HepG2 (cell line): ENCODE measurements around the gene CHMP1B. TPM values are rescaled to one million over a fixed set of nuclear protein-coding genes. Genes with fewer than 3 reads are reported as not detected.

Experiments
- ATAC-seq: fragments of 200-7000 bp; cut with Tn5 transposase; 3 replicates; pipeline ENCODE4 v1.9.1; 2020; ENCODE audit warnings: mild to moderate bottlenecking, moderate library complexity
- BruUV-seq: library from RNA; stranded (reverse); fragments of 400-500 nt; replicated peaks from 2 replicates; lab custom pipeline; 2021; lab: Mats Ljungman, UMichigan
- CTCF ChIA-PET: fragments of 300-600 bp; formaldehyde crosslinking; extraction: SDS; loops from one replicate; lab custom pipeline; 2021; ENCODE audit warnings: low total read pairs, inconsistent platforms, low intra/inter-chr PET ratio; lab: Yijun Ruan, JAX
- POLR2A ChIA-PET: fragments of 350-600 bp; sonication (Branson Sonifier 250); formaldehyde crosslinking; loops from one replicate; lab custom pipeline; 2020; ENCODE audit warnings: antibody characterized with exemption, inconsistent platforms; lab: Yijun Ruan, JAX
- DNase-seq: peaks from one replicate; pipeline ENCODE4 v3.0.0-alpha.2; 2015; ENCODE audit warnings: low spot score
- FAIRE-seq: peaks from 3 replicates; lab custom pipeline; 2011; peaks lifted over from hg19 to GRCh38; lab: Jason Lieb, UNC
- H2AFZ ChIP-seq: one replicate; pipeline ENCODE4 v1.6.1; 2011; ENCODE audit warnings: low read length, inconsistent platforms
- H3K27ac ChIP-seq: fragments of 300-600 bp; 3 replicates; pipeline ENCODE4 v1.8.0; 2011; ENCODE audit warnings: mixed run types, mild to moderate bottlenecking, mixed read lengths, low read length, inconsistent platforms; ENCODE audit not compliant: insufficient read depth; ENCODE audit errors: extremely low read length
- H3K27me3 ChIP-seq, 2 experiments: fragments of 200-600 bp in 1 of 2; 2 replicates in 1 of 2; 3 replicates in 1 of 2; pipeline versions ENCODE4 v1.6.0 to v1.8.0; 2011; ENCODE audit warnings: low read length in 2 of 2, mild to moderate bottlenecking in 2 of 2, moderate library complexity in 2 of 2, inconsistent platforms in 1 of 2; ENCODE audit not compliant: insufficient read depth in 2 of 2, control insufficient read depth in 1 of 2
- H3K36me3 ChIP-seq, 2 experiments: fragments of 200-600 bp in 1 of 2; replicated peaks in 1 of 2; 2 replicates in 1 of 2; 3 replicates in 1 of 2; pipeline versions ENCODE4 v1.5.1 to v1.8.0; 2011; ENCODE audit warnings: low read length in 2 of 2, inconsistent platforms in 1 of 2; ENCODE audit not compliant: insufficient read depth in 2 of 2, control insufficient read depth in 1 of 2
- H3K4me1 ChIP-seq: 2 replicates; pipeline ENCODE4 v1.5.1; 2012; ENCODE audit warnings: low read length, inconsistent platforms; ENCODE audit not compliant: insufficient read depth
- H3K4me2 ChIP-seq: 2 replicates; pipeline ENCODE4 v1.6.0; 2011; ENCODE audit warnings: low read depth, low read length, inconsistent platforms
- H3K4me3 ChIP-seq, 3 experiments: fragments of 200-600 bp in 1 of 3; sonication (generic), shearing (Covaris generic) in 1 of 3; replicated peaks in 1 of 3; 2 replicates each; pipeline ENCODE4 v1.5.1; 2011 to 2016; ENCODE audit warnings: low read length in 3 of 3, inconsistent platforms in 2 of 3, low read depth in 2 of 3, mild to moderate bottlenecking in 2 of 3, control low read depth in 1 of 3, mixed read lengths in 1 of 3; ENCODE audit not compliant: insufficient read depth in 1 of 3
- H3K79me2 ChIP-seq: one replicate; pipeline ENCODE4 v1.6.1; 2011; ENCODE audit warnings: low read length, inconsistent platforms; ENCODE audit not compliant: insufficient read depth
- H3K9ac ChIP-seq: 2 replicates; pipeline ENCODE4 v1.6.0; 2011; ENCODE audit warnings: mild to moderate bottlenecking, low read depth, low read length, inconsistent platforms; ENCODE audit not compliant: insufficient read depth
- H3K9me3 ChIP-seq: 2 replicates; pipeline ENCODE4 v1.5.1; 2012; ENCODE audit warnings: mild to moderate bottlenecking, low read length
- H4K20me1 ChIP-seq: 2 replicates; pipeline ENCODE4 v1.6.0; 2011; ENCODE audit warnings: inconsistent platforms, mild to moderate bottlenecking, low read length, moderate library complexity; ENCODE audit not compliant: insufficient read depth
- GATA4 ChIP-seq: sonication (generic); IDR thresholded peaks from 2 replicates; pipeline ENCODE4 v1.6.1; 2016; ENCODE audit warnings: antibody characterized with exemption, low read depth, borderline replicate concordance
- HOXA3 ChIP-seq: sonication (generic); formaldehyde crosslinking; IDR thresholded peaks from 2 replicates; pipeline ENCODE4 v1.5.0; 2020; ENCODE audit warnings: missing genetic modification reagents
- MATR3 ChIP-seq: sonication (generic); formaldehyde crosslinking; IDR thresholded peaks from 2 replicates; pipeline ENCODE4 v1.4.0; 2020; ENCODE audit warnings: missing genetic modification reagents
- NFE2 ChIP-seq: sonication (generic); formaldehyde crosslinking; IDR thresholded peaks from 2 replicates; pipeline ENCODE4 v1.4.0; 2020; ENCODE audit warnings: missing genetic modification reagents
- TEAD3 ChIP-seq: optimal IDR thresholded peaks from 2 replicates; pipeline ENCODE3; 2016; ENCODE audit warnings: borderline replicate concordance
- TMF1 ChIP-seq: sonication (generic); formaldehyde crosslinking; IDR thresholded peaks from 2 replicates; pipeline ENCODE4 v1.8.1; 2022; ENCODE audit warnings: low read depth, missing genetic modification reagents
- ZNF34 ChIP-seq: sonication (generic); formaldehyde crosslinking; IDR thresholded peaks from 2 replicates; pipeline ENCODE4 v1.4.0; 2020; ENCODE audit warnings: mild to moderate bottlenecking, missing genetic modification reagents, borderline replicate concordance
- ZNF484 ChIP-seq: sonication (generic); formaldehyde crosslinking; IDR thresholded peaks from 2 replicates; pipeline ENCODE4 v1.5.1; 2020; ENCODE audit warnings: mild to moderate bottlenecking, low read depth, missing genetic modification reagents, borderline replicate concordance
- ZNF563 ChIP-seq: sonication (generic); formaldehyde crosslinking; IDR thresholded peaks from 2 replicates; pipeline ENCODE4 v1.8.0; 2022; ENCODE audit warnings: mild to moderate bottlenecking, moderate library complexity, missing genetic modification reagents
- ZNF768 ChIP-seq: sonication (generic); formaldehyde crosslinking; IDR thresholded peaks from 2 replicates; pipeline ENCODE4 v1.4.0; 2020; ENCODE audit warnings: missing genetic modification reagents
- WGBS: methylation state at CpG from one replicate; pipeline ENCODE4 v1.1.6; 2017; ENCODE audit warnings: low lambda C conversion rate; 5-methylcytosine and 5-hydroxymethylcytosine counted together
- in situ Hi-C: cut with HindIII; loops from 2 replicates; pipeline ENCODE4 v1.10.0; 2017; ENCODE audit warnings: low pct_unique_long_range_greater_than_20kb; ENCODE audit not compliant: extremely low pct_ligation_motif_present
- intact Hi-C: fragments of 100-400 bp; cut with micrococcal nuclease; formaldehyde crosslinking; loops from one replicate; pipeline ENCODE4 v1.10.0; 2022; ENCODE audit not compliant: unreplicated experiment
- polyA plus RNA-seq, 8 experiments: library from polyadenylated mRNA; depleted of rRNA in 3 of 8; stranded (reverse) in 7 of 8; unstranded in 1 of 8; fragments of >200 nt; fragmentation: Illumina TruSeq in 4 of 8; extraction: Trizol in 4 of 8; gene quantifications; 2 replicates each; pipeline versions ENCODE4 v1.2.1 to v1.2.3, GENCODE V29; 2011 to 2016; ENCODE audit warnings: low read depth in 4 of 8, missing spikeins in 1 of 8, mixed read lengths in 1 of 8; ENCODE audit not compliant: insufficient read depth in 1 of 8
- total RNA-seq, 5 experiments: library from RNA; depleted of rRNA; stranded (reverse); fragments of >200 nt; fragmentation: Illumina TruSeq; extraction: Trizol; gene quantifications; 2 replicates each; pipeline ENCODE4 v1.2.3, GENCODE V29; 2016; ENCODE audit warnings: low read depth in 1 of 5
- TF ChIP-seq, protein P1 (sequence below): sonication (generic); formaldehyde crosslinking; IDR thresholded peaks from 2 replicates; pipeline ENCODE4 v1.4.0; 2020; ENCODE audit warnings: missing genetic modification reagents, borderline replicate concordance

CHMP1B gene
- total and polyA plus RNA-seq, 2 of the 13 experiments (the other 11 are each of a cell fraction or from before 2014, with no cell fraction given), result 18.8 to 20.2 TPM

DNA sequence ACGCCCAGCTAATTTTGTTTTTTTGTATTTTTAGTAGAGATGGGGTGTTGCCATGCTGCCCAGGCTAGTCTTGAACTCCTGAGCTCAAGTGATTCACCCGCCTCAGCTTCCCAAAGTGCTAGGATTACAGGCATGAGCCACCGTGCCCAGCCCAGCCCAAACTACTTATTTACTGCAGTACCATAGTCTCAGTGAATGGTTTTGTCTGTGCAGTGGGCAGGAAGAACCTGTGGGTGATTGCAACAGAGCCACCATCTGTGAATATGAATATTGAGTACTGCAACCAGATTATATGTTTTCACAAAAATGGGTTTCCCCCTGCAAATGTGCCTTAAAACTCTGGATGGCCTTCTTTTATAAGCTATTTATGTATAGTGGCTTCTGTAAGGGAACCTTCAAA is 47.9 kb downstream of the CHMP1B start (continued):
- no peak for TF ChIP-seq NFE2 (CRISPR knock-in tag)
- TF ChIP-seq GATA4, result no peak
- TF ChIP-seq ZNF34 (CRISPR knock-in tag), result no peak

- no peak for DNase-seq
- no peak for ATAC-seq
- intact Hi-C loops (loop anchor here (10.0 kb wide), 1 partner anchor 47 kb away; the partner anchor contains the start of gene CHMP1B), in situ Hi-C loops (no loop called here)
- no peak for FAIRE-seq
- no peaks in the 10 kb centered on the region for H3K36me3 ChIP-seq
- no peak overlapping the region for H2AFZ ChIP-seq
- no peaks in the 10 kb centered on the region for H4K20me1 ChIP-seq
- no peaks in the 10 kb centered on the region for H3K79me2 ChIP-seq
- no peak overlapping the region for H3K27ac ChIP-seq
- H3K9me3 ChIP-seq, result no peaks in the 10 kb centered on the region
- ChIA-PET POLR2A (no interaction called here), CTCF (no interaction called here)
- TF ChIP-seq ZNF768 (CRISPR knock-in tag) (no peak), TMF1 (CRISPR knock-in tag) (no peak)
- H3K4me1 ChIP-seq, result peaks cover 14% of the 10 kb centered on the region
- no peak overlapping the region for H3K4me2 ChIP-seq
- H3K27me3 ChIP-seq, result no peaks in the 10 kb centered on the region
- H3K9ac ChIP-seq, result no peak overlapping the region
- H3K4me3 ChIP-seq, result no peak overlapping the region
- no TSS peak for BruUV-seq
- 97% methylated on average over 5 of the region's 5 CpGs for WGBS
Observed at GRCh38 chr18:11901826-11902438, 50.7 kb downstream of the CHMP1B start.

GRCh38 chr18:11902522-11903292 is 51.5 kb downstream of the CHMP1B start:
- no peaks in the 10 kb centered on the region for H4K20me1 ChIP-seq
- no TSS peak for BruUV-seq
- no peak overlapping the region for H2AFZ ChIP-seq
- in situ Hi-C loops, result no loop called here
- ATAC-seq, result no peak
- no peak overlapping the region for H3K27ac ChIP-seq
- H3K9me3 ChIP-seq, result no peaks in the 10 kb centered on the region
- H3K36me3 ChIP-seq, result no peaks in the 10 kb centered on the region
- POLR2A ChIA-PET, result no interaction called here
- peaks cover 22% of the 10 kb centered on the region for H3K4me1 ChIP-seq
- no peaks in the 10 kb centered on the region for H3K27me3 ChIP-seq
- no peak for DNase-seq
- intact Hi-C loops, result loop anchor here (10.0 kb wide), 1 partner anchor 48 kb away; the partner anchor contains the start of gene CHMP1B
- FAIRE-seq, result no peak
- no peaks in the 10 kb centered on the region for H3K79me2 ChIP-seq
- H3K4me2 ChIP-seq, result no peak overlapping the region
- CTCF ChIA-PET, result no interaction called here
- WGBS, result 71% methylated on average over 3 of the region's 7 CpGs
- H3K4me3 ChIP-seq, result no peak overlapping the region
- no peak overlapping the region for H3K9ac ChIP-seq
- TF ChIP-seq TEAD3 (CRISPR knock-in tag) (no peak), MATR3 (CRISPR knock-in tag) (no peak), ZNF484 (CRISPR knock-in tag) (no peak), ZNF563 (CRISPR knock-in tag) (no peak), HOXA3 (CRISPR knock-in tag) (no peak)
- TF ChIP-seq, protein P1, sequence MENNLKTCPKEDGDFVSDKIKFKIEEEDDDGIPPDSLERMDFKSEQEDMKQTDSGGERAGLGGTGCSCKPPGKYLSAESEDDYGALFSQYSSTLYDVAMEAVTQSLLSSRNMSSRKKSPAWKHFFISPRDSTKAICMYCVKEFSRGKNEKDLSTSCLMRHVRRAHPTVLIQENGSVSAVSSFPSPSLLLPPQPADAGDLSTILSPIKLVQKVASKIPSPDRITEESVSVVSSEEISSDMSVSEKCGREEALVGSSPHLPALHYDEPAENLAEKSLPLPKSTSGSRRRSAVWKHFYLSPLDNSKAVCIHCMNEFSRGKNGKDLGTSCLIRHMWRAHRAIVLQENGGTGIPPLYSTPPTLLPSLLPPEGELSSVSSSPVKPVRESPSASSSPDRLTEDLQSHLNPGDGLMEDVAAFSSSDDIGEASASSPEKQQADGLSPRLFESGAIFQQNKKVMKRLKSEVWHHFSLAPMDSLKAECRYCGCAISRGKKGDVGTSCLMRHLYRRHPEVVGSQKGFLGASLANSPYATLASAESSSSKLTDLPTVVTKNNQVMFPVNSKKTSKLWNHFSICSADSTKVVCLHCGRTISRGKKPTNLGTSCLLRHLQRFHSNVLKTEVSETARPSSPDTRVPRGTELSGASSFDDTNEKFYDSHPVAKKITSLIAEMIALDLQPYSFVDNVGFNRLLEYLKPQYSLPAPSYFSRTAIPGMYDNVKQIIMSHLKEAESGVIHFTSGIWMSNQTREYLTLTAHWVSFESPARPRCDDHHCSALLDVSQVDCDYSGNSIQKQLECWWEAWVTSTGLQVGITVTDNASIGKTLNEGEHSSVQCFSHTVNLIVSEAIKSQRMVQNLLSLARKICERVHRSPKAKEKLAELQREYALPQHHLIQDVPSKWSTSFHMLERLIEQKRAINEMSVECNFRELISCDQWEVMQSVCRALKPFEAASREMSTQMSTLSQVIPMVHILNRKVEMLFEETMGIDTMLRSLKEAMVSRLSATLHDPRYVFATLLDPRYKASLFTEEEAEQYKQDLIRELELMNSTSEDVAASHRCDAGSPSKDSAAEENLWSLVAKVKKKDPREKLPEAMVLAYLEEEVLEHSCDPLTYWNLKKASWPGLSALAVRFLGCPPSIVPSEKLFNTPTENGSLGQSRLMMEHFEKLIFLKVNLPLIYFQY (CRISPR knock-in tag), result no peak
